GM18870 (cell line): Measurements from ENCODE around the gene HMCN2.

Source experiments
- ATAC-seq: cut with Tn5 transposase; IDR thresholded peaks from one replicate; pipeline ENCODE4 v1.9.1; 2021; ENCODE audit warnings: moderate library complexity; ENCODE audit not compliant: unreplicated experiment

Gene HMCN2

DNA sequence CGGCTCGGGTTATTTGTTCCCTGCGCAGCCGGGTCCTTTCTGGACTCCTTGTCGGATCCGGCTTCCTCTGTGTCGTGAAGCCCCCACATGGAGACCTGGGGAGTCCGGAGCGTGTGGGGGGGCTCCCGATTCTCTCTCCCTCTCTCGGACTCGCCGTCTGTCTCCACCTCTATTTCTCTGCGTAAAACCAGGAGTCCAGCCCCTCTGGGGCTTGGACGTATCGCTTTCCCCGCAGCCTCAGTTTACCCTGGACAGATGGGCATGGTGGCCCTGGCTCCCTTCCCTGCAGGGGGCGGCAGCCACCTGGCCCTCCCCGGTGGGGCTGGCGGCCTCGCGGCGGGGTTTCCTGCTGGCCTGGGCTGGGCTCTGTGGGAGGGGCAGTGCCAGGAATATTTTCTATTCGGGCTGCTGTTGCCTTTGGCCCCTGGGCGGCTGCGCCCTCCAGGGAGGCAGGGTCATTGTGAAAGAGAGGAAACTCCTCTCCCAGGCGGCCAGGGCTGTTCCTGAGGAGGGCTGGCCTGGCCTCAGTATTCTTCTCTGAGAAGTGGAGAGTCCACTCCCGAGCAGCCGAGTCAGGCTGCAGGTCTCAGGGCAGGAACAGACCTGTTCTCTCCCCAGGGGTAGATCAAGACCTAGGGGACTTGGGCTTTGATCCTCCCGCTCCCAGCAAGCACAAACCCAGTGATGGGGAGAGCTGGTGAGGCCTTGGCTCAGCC is 179.9 kb downstream of the HMCN2 start:
- ATAC-seq: no peak

DNA sequence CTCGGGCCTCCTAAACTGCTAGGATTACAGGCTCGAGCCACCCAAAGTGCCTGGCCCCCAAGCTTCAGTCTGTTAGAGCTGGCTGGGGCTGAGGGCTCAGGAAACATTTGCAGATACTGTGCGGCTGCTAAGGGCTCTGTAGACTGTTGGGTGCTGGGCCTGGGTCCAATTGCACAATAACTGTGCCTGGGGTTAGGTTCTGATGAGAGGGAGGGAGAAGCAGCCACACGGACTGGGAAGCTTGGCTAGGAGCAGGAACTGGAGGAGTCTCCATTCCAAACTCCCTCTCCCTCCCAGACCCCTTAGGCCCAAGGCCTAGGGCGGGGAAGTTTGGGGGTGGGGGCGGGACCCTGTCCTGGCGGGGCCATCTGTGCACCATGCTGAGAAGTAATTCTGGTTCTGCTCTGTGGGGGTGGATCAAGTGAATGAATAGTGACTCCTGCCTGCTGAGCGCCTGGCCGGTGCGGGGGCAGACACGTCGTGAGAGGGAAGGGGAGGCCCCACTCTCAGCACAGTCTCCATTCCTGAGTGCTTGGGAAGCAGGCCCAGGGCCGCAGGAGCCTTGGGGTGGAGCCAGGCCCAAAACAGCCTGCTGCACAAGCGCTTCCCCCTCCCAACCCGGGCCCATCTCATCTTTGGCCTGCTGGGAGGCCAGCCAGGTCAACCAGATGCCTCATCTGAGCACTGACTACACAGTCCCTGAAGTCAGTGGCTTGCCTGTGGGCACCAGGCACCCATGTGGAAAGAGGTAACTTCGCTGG is 180.7 kb downstream of the HMCN2 start:
- no peak for ATAC-seq

- ATAC-seq: no peak
These were observed 181.7 kb downstream of the HMCN2 start for GRCh38 chr9:130447193-130447816.

- no peak for ATAC-seq
These were observed 182.6 kb downstream of the HMCN2 start for GRCh38 chr9:130448035-130448624.

- ATAC-seq: no peak
These were observed 183.4 kb downstream of the HMCN2 start for GRCh38 chr9:130448771-130449603.

- no peak for ATAC-seq
These were observed 184.9 kb downstream of the HMCN2 start for GRCh38 chr9:130450344-130451003.

- ATAC-seq: no peak
These were observed 185.4 kb downstream of the HMCN2 start for GRCh38 chr9:130451004-130451390.

DNA sequence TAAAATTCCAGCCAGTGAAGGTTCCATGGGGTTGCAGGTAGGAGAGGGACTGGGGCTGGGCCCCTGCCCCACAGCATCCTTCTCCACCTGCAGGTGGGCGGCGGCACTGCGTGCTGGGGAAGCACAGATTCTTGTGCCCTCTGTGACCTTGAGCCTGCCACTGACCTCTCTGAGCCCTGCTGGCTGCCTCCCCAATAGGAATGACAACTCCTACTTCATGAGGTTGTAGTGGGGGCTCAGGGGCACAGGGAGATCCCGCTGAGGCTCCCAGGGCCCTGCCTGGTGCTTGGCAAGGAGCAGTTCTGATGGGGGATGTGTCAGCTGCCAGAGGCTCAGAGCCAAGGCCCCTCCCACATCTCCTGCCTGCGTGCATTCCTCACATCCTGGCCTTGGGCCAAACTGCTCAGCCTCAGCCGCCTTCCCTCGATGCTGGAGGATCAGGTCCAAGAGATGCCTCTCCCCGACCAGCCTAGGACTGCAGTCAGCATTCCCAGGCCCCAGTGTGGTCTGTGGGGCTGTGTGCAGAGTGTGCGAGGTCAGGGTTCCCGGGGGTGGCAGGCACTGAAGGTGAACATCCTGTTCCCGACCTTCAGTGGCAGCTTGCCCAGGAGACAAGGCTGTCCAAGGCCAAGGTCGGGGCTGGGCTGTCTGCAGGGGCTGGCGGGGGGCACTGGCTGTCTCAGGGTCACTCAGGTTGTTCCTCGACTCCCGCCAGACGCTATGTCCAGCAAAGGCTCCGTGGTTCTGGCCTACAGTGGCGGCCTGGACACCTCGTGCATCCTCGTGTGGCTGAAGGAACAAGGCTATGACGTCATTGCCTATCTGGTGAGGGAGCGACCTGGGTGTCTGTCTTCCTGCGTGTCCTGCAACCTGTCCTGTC is 186.2 kb downstream of the HMCN2 start:
- ATAC-seq: no peak

GRCh38 chr9:130452835-130453234 is 187.3 kb downstream of the HMCN2 start:
- no peak for ATAC-seq

GRCh38 chr9:130453487-130453886 is 187.9 kb downstream of the HMCN2 start:
- ATAC-seq: no peak

DNA sequence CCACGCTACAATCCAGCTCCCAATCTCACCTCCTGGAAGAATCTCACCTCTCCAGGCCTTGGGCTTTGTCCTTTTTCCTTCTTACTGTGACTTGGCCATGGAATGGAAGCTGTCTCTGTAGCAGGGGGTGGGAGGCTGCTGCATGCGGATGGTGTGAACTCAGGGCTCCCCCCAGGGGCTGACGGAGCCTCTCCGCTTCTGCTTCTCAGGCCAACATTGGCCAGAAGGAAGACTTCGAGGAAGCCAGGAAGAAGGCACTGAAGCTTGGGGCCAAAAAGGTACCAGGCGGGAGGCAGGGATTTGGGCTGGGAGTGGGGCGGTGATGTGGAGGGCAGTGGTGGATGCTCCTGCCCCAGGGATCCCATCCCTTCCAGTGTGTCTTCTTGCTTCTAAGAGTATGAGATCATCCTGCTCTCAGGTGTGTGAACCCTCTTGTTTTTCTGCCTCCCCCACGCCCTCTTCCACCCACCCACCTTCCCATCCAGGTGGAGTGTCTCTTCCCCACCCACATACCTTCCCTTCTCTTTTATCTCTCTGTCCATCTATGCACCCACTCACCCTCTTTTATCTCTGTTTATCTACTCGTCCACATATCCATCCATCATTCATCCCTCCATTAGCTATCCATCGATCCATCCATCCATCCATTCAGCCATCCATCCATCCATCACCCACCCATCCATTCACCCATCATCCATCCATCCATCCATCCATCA is 188.7 kb downstream of the HMCN2 start:
- ATAC-seq: no peak

- ATAC-seq: no peak
These were observed 189.3 kb downstream of the HMCN2 start for GRCh38 chr9:130454812-130455325.

- ATAC-seq: no peak
These were observed 192.7 kb downstream of the HMCN2 start for GRCh38 chr9:130458027-130458803.

GRCh38 chr9:130458804-130459067 is 193.2 kb downstream of the HMCN2 start:
- ATAC-seq: no peak

DNA sequence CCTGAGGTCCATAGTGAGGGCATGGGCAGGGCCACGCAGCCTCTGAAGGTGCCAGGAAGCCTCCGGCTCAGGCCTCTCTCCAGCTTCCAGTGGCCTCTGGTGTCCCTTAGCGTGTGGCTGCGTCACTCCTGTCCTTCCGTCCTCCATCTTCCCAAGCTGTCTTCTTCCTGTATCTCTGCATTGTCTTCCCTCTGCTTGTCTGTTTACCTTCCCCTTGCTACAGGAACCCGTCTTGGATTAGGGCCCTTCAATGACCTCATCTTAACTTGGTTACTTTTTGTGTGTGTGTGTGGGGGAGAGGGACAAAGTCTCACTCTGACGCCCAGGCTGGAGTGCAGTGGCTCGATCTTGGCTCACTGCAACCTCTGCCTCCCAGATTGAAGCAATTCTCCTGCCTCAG is 193.6 kb downstream of the HMCN2 start:
- ATAC-seq: no peak

GRCh38 chr9:130459941-130460669 is 194.5 kb downstream of the HMCN2 start:
- ATAC-seq: no peak

GRCh38 chr9:130461218-130461630 is 195.7 kb downstream of the HMCN2 start:
- ATAC-seq: no peak
